Fibroblast of lung (primary cell): ENCODE data around the gene DSTN. TPM values are rescaled to one million over a fixed set of nuclear protein-coding genes. Genes with fewer than 3 reads are reported as not detected.

ENCODE experiments used
- DNase-seq, 2 donors: peaks; one replicate each; pipeline versions ENCODE4 v3.0.0 to v3.0.0-alpha.2; 2010; ENCODE audit warnings: low read depth in 2 of 2
- H2AFZ ChIP-seq: 2 replicates; pipeline ENCODE4 v1.5.1; 2012; ENCODE audit warnings: low read length, control low read depth, inconsistent platforms
- H3K27ac ChIP-seq: 2 replicates; pipeline ENCODE4 v1.5.1; 2011; ENCODE audit warnings: low read length, control low read depth; ENCODE audit not compliant: insufficient read depth
- H3K27me3 ChIP-seq: 2 replicates; pipeline ENCODE4 v1.5.1; 2011; ENCODE audit warnings: mild to moderate bottlenecking, low read length; ENCODE audit not compliant: control insufficient read depth, insufficient read depth
- H3K36me3 ChIP-seq: 2 replicates; pipeline ENCODE4 v1.5.1; 2011; ENCODE audit warnings: low read length; ENCODE audit not compliant: control insufficient read depth, insufficient read depth
- H3K4me1 ChIP-seq: 2 replicates; pipeline ENCODE4 v1.5.1; 2011; ENCODE audit warnings: low read length; ENCODE audit not compliant: control insufficient read depth, insufficient read depth; ENCODE audit errors: extremely low read depth
- H3K4me2 ChIP-seq: 2 replicates; pipeline ENCODE4 v1.5.1; 2011; ENCODE audit warnings: low read length, control low read depth; ENCODE audit not compliant: insufficient read depth; ENCODE audit errors: extremely low read depth
- H3K4me3 ChIP-seq, 4 experiments: fragments of 200-600 bp in 1 of 4; sonication (generic) in 1 of 4; replicated peaks in 1 of 4; 2 replicates each; pipeline ENCODE4 v1.5.1; 2011 to 2016; ENCODE audit warnings: low read length in 4 of 4, low read depth in 3 of 4, mild to moderate bottlenecking in 3 of 4, control low read depth in 2 of 4, inconsistent platforms in 1 of 4, mixed read lengths in 1 of 4; ENCODE audit not compliant: insufficient read depth in 1 of 4; ENCODE audit errors: control extremely low read depth in 1 of 4
- H3K79me2 ChIP-seq: 2 replicates; pipeline ENCODE4 v1.5.1; 2012; ENCODE audit warnings: mild to moderate bottlenecking, low read length, inconsistent platforms; ENCODE audit not compliant: control insufficient read depth, insufficient read depth
- H3K9ac ChIP-seq: 2 replicates; pipeline ENCODE4 v1.5.1; 2011; ENCODE audit warnings: mild to moderate bottlenecking, low read length, control low read depth; ENCODE audit not compliant: insufficient read depth
- H3K9me3 ChIP-seq: 2 replicates; pipeline ENCODE4 v1.5.1; 2012; ENCODE audit warnings: low read depth, low read length; ENCODE audit not compliant: control insufficient read depth, insufficient read depth
- H4K20me1 ChIP-seq: 2 replicates; pipeline ENCODE4 v1.5.1; 2011; ENCODE audit warnings: low read length; ENCODE audit not compliant: control insufficient read depth, insufficient read depth; ENCODE audit errors: extremely low read depth
- EZH2 ChIP-seq: IDR thresholded peaks from 2 replicates; pipeline ENCODE4 v1.5.1; 2012; ENCODE audit warnings: low read length, control low read depth, mild to moderate bottlenecking; ENCODE audit errors: missing control alignments
- polyA plus RNA-seq, 2 donors: library from polyadenylated mRNA; depleted of rRNA in 1 of 2; stranded (reverse) in 1 of 2; unstranded in 1 of 2; fragments of >200 nt; gene quantifications; 2 replicates each; pipeline ENCODE4 v1.2.1, GENCODE V29; 2011 to 2012; ENCODE audit warnings: missing spikeins in 1 of 2
- total RNA-seq: library from RNA; depleted of rRNA; stranded (reverse); fragments of >200 nt; gene quantifications from 2 replicates; pipeline ENCODE4 v1.2.1, GENCODE V29; 2014
- TF ChIP-seq, protein P1 (sequence below), 2 donors: IDR thresholded peaks in 1 of 2; conservative IDR thresholded peaks in 1 of 2; 1 replicate in 1 of 2; 2 replicates in 1 of 2; pipeline ENCODE4 v1.5.1; 2011 to 2012; ENCODE audit warnings: low read length in 2 of 2, control low read depth in 1 of 2, inconsistent platforms in 1 of 2, low read depth in 1 of 2, mild to moderate bottlenecking in 1 of 2

The DSTN gene
- total and polyA plus RNA-seq, 2 donors (not counting 1 experiment from before 2014, with no cell fraction given) = 289 to 737 TPM

GRCh38 chr20:17636523-17637412, 66.9 kb downstream of the DSTN start:
- TF ChIP-seq, protein P1, sequence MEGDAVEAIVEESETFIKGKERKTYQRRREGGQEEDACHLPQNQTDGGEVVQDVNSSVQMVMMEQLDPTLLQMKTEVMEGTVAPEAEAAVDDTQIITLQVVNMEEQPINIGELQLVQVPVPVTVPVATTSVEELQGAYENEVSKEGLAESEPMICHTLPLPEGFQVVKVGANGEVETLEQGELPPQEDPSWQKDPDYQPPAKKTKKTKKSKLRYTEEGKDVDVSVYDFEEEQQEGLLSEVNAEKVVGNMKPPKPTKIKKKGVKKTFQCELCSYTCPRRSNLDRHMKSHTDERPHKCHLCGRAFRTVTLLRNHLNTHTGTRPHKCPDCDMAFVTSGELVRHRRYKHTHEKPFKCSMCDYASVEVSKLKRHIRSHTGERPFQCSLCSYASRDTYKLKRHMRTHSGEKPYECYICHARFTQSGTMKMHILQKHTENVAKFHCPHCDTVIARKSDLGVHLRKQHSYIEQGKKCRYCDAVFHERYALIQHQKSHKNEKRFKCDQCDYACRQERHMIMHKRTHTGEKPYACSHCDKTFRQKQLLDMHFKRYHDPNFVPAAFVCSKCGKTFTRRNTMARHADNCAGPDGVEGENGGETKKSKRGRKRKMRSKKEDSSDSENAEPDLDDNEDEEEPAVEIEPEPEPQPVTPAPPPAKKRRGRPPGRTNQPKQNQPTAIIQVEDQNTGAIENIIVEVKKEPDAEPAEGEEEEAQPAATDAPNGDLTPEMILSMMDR (conservative IDR thresholded peaks at IDR 0.05 in 1 of 2, IDR thresholded peaks at IDR 0.05 in 1 of 2; ENCODE audit: low read depth in 1 of 2, low read length in 2 of 2) = peak in 1 of 2 donors; percentile 21
- TF ChIP-seq EZH2 = no peak
- no peaks in the 10 kb centered on the region for H3K27me3 ChIP-seq
- H3K4me2 ChIP-seq = no peak overlapping the region
- DNase-seq = no peak
- no peak overlapping the region for H3K9ac ChIP-seq
- H3K79me2 ChIP-seq = peaks cover 48% of the 10 kb centered on the region
- peaks cover 4% of the 10 kb centered on the region for H4K20me1 ChIP-seq
- no peak overlapping the region for H3K4me3 ChIP-seq
- peaks cover 63% of the 10 kb centered on the region for H3K36me3 ChIP-seq
- peaks cover 23% of the 10 kb centered on the region for H3K4me1 ChIP-seq
- peak overlapping the region; percentile 41 for H3K27ac ChIP-seq
- no peaks in the 10 kb centered on the region for H3K9me3 ChIP-seq
- no peak overlapping the region for H2AFZ ChIP-seq

- H3K79me2 ChIP-seq = peaks cover 55% of the 10 kb centered on the region
- peaks cover 4% of the 10 kb centered on the region for H4K20me1 ChIP-seq
- no peak overlapping the region for H2AFZ ChIP-seq
Observed at GRCh38 chr20:17637413-17637780, 67.5 kb downstream of the DSTN start.

DNA sequence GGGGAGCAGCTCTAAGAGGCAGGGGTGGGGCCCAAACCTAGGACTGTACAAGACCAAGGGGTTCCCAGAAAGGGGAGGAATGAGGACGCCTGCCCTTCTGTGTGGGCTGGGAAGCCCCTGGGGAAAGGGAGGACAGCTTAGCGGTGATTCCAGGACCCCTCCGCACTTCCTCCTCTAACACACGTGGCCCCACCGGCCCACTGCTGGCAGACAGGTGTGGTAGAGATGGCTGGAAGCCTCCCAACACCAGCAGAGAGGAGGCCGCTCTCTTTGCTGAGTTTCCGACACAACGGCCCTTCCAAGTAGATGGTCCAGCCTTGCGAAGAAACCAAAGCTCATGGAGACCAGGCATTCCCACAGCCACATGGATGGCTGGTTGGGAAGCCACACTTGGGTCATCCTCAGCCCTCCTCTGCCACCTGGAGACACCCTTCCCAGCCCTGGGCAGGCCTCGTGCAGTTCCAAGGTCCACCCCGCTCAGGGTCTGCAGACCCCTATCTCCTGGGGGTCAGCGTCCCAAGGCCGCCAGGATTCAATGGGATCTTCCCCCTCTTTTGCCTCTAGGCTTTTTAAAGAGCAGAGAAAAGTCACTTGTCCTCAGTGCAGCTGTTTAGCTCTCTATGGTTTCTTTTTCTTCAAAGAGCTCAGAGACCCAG, 68.2 kb downstream of the DSTN start:
- H3K79me2 ChIP-seq = peaks cover 62% of the 10 kb centered on the region
- no peaks in the 10 kb centered on the region for H3K9me3 ChIP-seq
- peaks cover 23% of the 10 kb centered on the region for H3K4me1 ChIP-seq
- H3K4me2 ChIP-seq = no peak overlapping the region
- no peak overlapping the region for H2AFZ ChIP-seq
- TF ChIP-seq, protein P1 (conservative IDR thresholded peaks at IDR 0.05 in 1 of 2, IDR thresholded peaks at IDR 0.05 in 1 of 2; ENCODE audit: low read depth in 1 of 2, low read length in 2 of 2) = no peak
- no peak for TF ChIP-seq EZH2
- no peak for DNase-seq
- H3K4me3 ChIP-seq = no peak overlapping the region
- no peaks in the 10 kb centered on the region for H3K27me3 ChIP-seq
- peaks cover 4% of the 10 kb centered on the region for H4K20me1 ChIP-seq
- H3K27ac ChIP-seq = no peak overlapping the region
- no peak overlapping the region for H3K9ac ChIP-seq
- peaks cover 67% of the 10 kb centered on the region for H3K36me3 ChIP-seq

More at GRCh38 chr20:17637413-17637780, 67.5 kb downstream of the DSTN start:
- no peak for DNase-seq
- H3K36me3 ChIP-seq = peaks cover 64% of the 10 kb centered on the region
- no peak overlapping the region for H3K4me2 ChIP-seq
- H3K4me1 ChIP-seq = peaks cover 23% of the 10 kb centered on the region
- H3K9ac ChIP-seq = no peak overlapping the region
- no peak for TF ChIP-seq EZH2
- TF ChIP-seq, protein P1 (conservative IDR thresholded peaks at IDR 0.05 in 1 of 2, IDR thresholded peaks at IDR 0.05 in 1 of 2; ENCODE audit: low read depth in 1 of 2, low read length in 2 of 2) = no peak
- H3K4me3 ChIP-seq = no peak overlapping the region
- H3K27me3 ChIP-seq = no peaks in the 10 kb centered on the region
- H3K9me3 ChIP-seq = no peaks in the 10 kb centered on the region
- H3K27ac ChIP-seq = peak overlapping the region; percentile 35
